Heart right ventricle (tissue), 16 donors: ENCODE data around the gene COBLL1. TPM values are rescaled to one million over a fixed set of nuclear protein-coding genes. Genes with fewer than 3 reads are reported as not detected.
A peak's percentile ranks its signal among the peaks of the same experiment; 100 is the strongest.

Experiments
- ATAC-seq, 8 donors: fragments of 200-7000 bp; cut with Tn5 transposase; one replicate each; pipeline ENCODE4 v1.9.1; 2020; ENCODE audit warnings: mild to moderate bottlenecking in 8 of 8, moderate library complexity in 8 of 8, moderate number of reproducible peaks in 1 of 8
- DNase-seq, 2 donors: peaks; one replicate each; pipeline ENCODE4 v3.0.0-alpha.2; 2020
- H3K27ac ChIP-seq, 10 donors: fragments of 200-600 bp; sonication (generic) in 2 of 10; one replicate each; pipeline versions ENCODE4 v1.5.0 to v1.8.0; 2020 to 2022; ENCODE audit warnings: mild to moderate bottlenecking in 3 of 10
- H3K27me3 ChIP-seq, 7 donors: fragments of 200-600 bp; one replicate each; pipeline ENCODE4 v1.8.0; 2021 to 2022; ENCODE audit warnings: mild to moderate bottlenecking in 2 of 7
- H3K36me3 ChIP-seq, 9 donors: fragments of 200-600 bp; sonication (generic) in 1 of 9; one replicate each; pipeline versions ENCODE4 v1.5.0 to v1.8.0; 2020 to 2022; ENCODE audit warnings: mild to moderate bottlenecking in 2 of 9
- H3K4me1 ChIP-seq, 9 donors: fragments of 200-600 bp; sonication (generic) in 1 of 9; one replicate each; pipeline versions ENCODE4 v1.5.0 to v1.8.0; 2020 to 2022; ENCODE audit warnings: mild to moderate bottlenecking in 4 of 9
- H3K4me3 ChIP-seq, 10 donors: fragments of 200-600 bp; sonication (generic) in 2 of 10; one replicate each; pipeline versions ENCODE4 v1.5.0 to v1.8.0; 2020 to 2022; ENCODE audit warnings: mild to moderate bottlenecking in 7 of 10, moderate library complexity in 2 of 10
- H3K9me3 ChIP-seq, 11 donors: fragments of 200-600 bp in 10 of 11; sonication (generic) in 2 of 11; one replicate each; pipeline versions ENCODE4 v1.5.0 to v1.8.0; 2013 to 2022; ENCODE audit warnings: mild to moderate bottlenecking in 2 of 11, control low read depth in 1 of 11, moderate library complexity in 1 of 11
- CTCF ChIP-seq, 9 donors: fragments of 200-600 bp; sonication (generic) in 2 of 9; IDR thresholded peaks; one replicate each; pipeline versions ENCODE4 v1.5.0 to v1.8.0; 2021 to 2022; ENCODE audit warnings: antibody characterized with exemption in 9 of 9, mild to moderate bottlenecking in 5 of 9, moderate library complexity in 1 of 9
- WGBS, 2 donors: extraction: QIAGEN DNeasy Blood & Tissue Kit; methylation state at CpG; one replicate each; pipeline ENCODE4 v1.1.7; 2013; ENCODE audit warnings: inconsistent platforms in 1 of 2; 5-methylcytosine and 5-hydroxymethylcytosine counted together
- intact Hi-C, 10 donors: fragments of 100-400 bp; cut with DNase I; formaldehyde crosslinking; loops; one replicate each; pipeline versions ENCODE4 v1.11.1 to v1.14.2; 2022
- polyA plus RNA-seq, 2 donors: library from polyadenylated mRNA; stranded (reverse); fragments of 200-250 nt; gene quantifications; one replicate each; pipeline ENCODE4 v1.2.3, GENCODE V29; 2013
- total RNA-seq, 10 donors: library from RNA; stranded (reverse); fragmentation: NEBNext Ultra II Directional in 3 of 10; extraction: Animal tissue kit (Norgen Biotek cat#: 25700) in 3 of 10; gene quantifications; one replicate each; pipeline versions ENCODE4 v1.2.1 to v1.2.4, GENCODE V29; 2021 to 2023
- donor health status: Arrhythmogenic right ventricular cardiomyopathy.
- donor health status: ischemic (EF 13 %, LVEDD 7.1; RV severe dilation, severe dysfunction).
- donor health status: healthy with polysubstance abuse.
- donor health status: DM: no; HTN: yes; CAD: no.
- donor health status: DM: no; HTN: no; CAD: no.
- donor health status: ischemic (EF 25% LVEDD 6.9; RV normal size, moderate dysfunction).
- donor health status: ischemic (EF 25% LVEDD 5.7; RV mildly dilated, moderate dysfunction).
- donor health status: healthy.
- donor health status: DM: yes; HTN: yes; CAD: no.
- donor health status: Ischemic cardiomyopathy.
- donor health status: ischemic (EF 35%, LVEDD 5.7; RV mildly dilated, moderate dysfunction).
- donor health status: nonischemic (EF 11% LVEDD 7.7; RV severe dilation, severe dysfunction).
- donor health status: DM: yes; HTN: yes; CAD: no.
- donor health status: PGD.
- donor health status: ischemic (EF 29% LVEDD 5.4; RV normal size, mild dysfunction).
- donor health status: nonischemic (EF 23%, LVEDD 6.1; RV moderate dilation, normal function).

Gene COBLL1
- total and polyA plus RNA-seq, 12 donors: 5.0 to 20.5 (median 15.0) TPM

DNA sequence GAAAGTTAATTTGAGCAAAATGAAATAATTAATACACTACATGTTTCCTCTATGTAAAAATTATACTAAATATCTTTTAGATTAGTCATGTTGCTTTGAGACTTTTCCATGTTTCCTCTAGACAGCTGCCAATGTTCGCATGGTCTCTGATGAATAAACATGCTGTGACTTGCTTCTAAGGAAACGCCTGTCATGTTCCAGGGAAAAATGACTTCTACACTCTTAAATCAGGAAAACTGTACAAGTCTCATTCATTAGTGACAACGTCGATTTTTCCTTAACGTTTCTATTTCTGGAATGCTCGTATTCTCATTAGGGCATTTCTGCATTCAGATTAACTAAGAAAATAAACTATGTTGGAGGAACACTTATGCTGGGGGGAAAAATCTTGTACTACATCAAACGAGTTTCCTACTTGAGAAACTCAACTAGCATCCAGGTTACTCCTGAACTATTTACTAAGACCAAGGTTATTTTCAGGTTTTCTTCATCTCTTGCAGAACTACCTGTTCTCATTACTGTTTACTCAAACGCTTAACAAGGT lies 1.6 kb downstream of the COBLL1 start:
- no peak for TF ChIP-seq CTCF (IDR thresholded peaks at IDR 0.05)
- peak overlapping the region; percentile 89 to 99 (median 97) for H3K27ac ChIP-seq
- peak overlapping the region; percentile 62 to 96 (median 87) for H3K4me3 ChIP-seq
- DNase-seq: peak in 1 of 2 donors; percentile 30
- H3K9me3 ChIP-seq: no peaks in the 10 kb centered on the region
- H3K4me1 ChIP-seq: peaks cover 0 to 68% (median 29%) of the 10 kb centered on the region in 9 donors
- WGBS, 2 donors: 2 to 4% methylated on average over 8 of the region's 8 CpGs
- H3K36me3 ChIP-seq: no peaks in the 10 kb centered on the region
- peak in 3 of 8 donors; percentile 32 to 39 (median 33) for ATAC-seq
- H3K27me3 ChIP-seq: peaks cover 0 to 19% (median 0%) of the 10 kb centered on the region in 7 donors
- intact Hi-C loops: loop anchor here (1.0 to 10.0 kb wide), 13 partner anchors 43 to 103 kb away; no protein-coding TSS in a partner anchor

GRCh38 chr2:164837807-164838206 lies 3.8 kb downstream of the COBLL1 start:
- Histone ChIP-seq H3K36me3 (no peaks in the 10 kb centered on the region), H3K4me1 (peaks cover 0 to 82% (median 35%) of the 10 kb centered on the region in 9 donors), H3K9me3 (peaks cover 0 to 3% (median 0%) of the 10 kb centered on the region in 11 donors), H3K27me3 (peaks cover 0 to 18% (median 0%) of the 10 kb centered on the region in 7 donors), H3K4me3 (peak overlapping the region in 4 of 10 donors; percentile 1 to 96 (median 85)), H3K27ac (peak overlapping the region in 7 of 10 donors; percentile 22 to 99 (median 96))
- ATAC-seq: no peak
- DNase-seq: no peak
- intact Hi-C loops: loop anchor here in 3 of 10 donors (5.0 to 10.0 kb wide), 3 partner anchors 41 to 63 kb away; no protein-coding TSS in a partner anchor
- no peak for TF ChIP-seq CTCF (IDR thresholded peaks at IDR 0.05)
- WGBS, 2 donors: 68 to 83% methylated on average over 3 of the region's 3 CpGs

DNA sequence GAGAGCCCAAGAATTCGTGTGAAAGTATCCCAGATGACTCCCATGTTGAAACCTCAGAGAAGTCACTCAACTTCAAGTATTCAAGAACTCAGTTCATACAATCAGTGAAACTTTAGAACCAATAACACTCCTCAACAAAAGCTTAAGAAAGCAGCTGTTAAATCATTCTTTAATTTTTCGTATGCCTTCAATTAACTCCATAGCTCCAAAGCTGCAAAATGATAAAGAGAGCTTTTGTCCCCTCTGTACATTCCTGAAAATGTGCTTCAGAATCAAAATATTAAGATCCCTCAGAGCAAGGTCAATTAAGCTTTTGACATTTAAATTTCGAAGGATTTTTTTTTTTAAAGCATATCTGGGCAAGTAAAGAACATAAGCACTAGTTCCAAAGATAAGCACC lies 4.7 kb downstream of the COBLL1 start:
- Histone ChIP-seq H3K27ac (peak overlapping the region in 7 of 10 donors; percentile 4 to 99 (median 28)), H3K9me3 (peaks cover 0 to 3% (median 0%) of the 10 kb centered on the region in 11 donors), H3K4me1 (peaks cover 0 to 80% (median 33%) of the 10 kb centered on the region in 9 donors), H3K27me3 (peaks cover 0 to 9% (median 0%) of the 10 kb centered on the region in 7 donors), H3K36me3 (no peaks in the 10 kb centered on the region), H3K4me3 (peak overlapping the region in 2 of 10 donors; percentile 4 to 85)
- DNase-seq: no peak
- WGBS, 2 donors: 33 to 34% methylated on average over 3 of the region's 3 CpGs
- TF ChIP-seq CTCF (IDR thresholded peaks at IDR 0.05): no peak
- no peak for ATAC-seq
- intact Hi-C loops: loop anchor here in 3 of 10 donors (5.0 to 10.0 kb wide), 3 partner anchors 40 to 62 kb away; no protein-coding TSS in a partner anchor

DNA sequence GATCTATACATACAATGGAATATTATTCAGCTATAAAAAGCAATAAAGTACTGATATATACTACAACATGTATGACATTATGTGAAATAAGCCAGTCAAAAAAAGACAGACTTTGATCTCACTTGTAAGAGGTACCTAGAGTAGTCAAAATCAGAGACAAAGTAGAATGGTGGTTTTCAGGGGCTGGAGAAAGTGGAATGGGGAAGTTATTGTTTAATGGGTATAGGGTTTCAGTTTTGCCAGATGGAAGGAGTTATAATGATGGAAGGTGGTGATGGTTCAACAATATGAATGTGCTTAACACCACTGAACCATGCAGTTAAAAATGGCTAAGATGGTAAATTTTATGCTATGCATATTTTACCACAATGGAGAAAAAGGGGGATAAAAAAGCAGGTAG lies 6.3 kb downstream of the COBLL1 start:
- Histone ChIP-seq H3K4me1 (peaks cover 0 to 92% (median 39%) of the 10 kb centered on the region in 9 donors), H3K36me3 (no peaks in the 10 kb centered on the region), H3K27ac (peak overlapping the region in 1 of 10 donors; percentile 99), H3K27me3 (no peaks in the 10 kb centered on the region), H3K4me3 (no peak overlapping the region), H3K9me3 (peaks cover 0 to 3% (median 0%) of the 10 kb centered on the region in 11 donors)
- no peak for TF ChIP-seq CTCF (IDR thresholded peaks at IDR 0.05)
- intact Hi-C loops: loop anchor here in 3 of 10 donors (5.0 to 10.0 kb wide), 3 partner anchors 38 to 61 kb away; no protein-coding TSS in a partner anchor
- ATAC-seq (no peak), DNase-seq (no peak)
